ENCODE data around the gene LSG1.

The LSG1 gene

GRCh38 chr3:194612221-194612620, 59.8 kb downstream of the LSG1 start:
- TF ChIP-seq TAF1 (IDR thresholded peaks at IDR 0.05; ENCODE audit: borderline replicate concordance, insufficient read depth, low read length) (no peak), POLR2AphosphoS5 (IDR thresholded peaks at IDR 0.05; ENCODE audit: low read depth, low read length) (no peak), SIN3A (IDR thresholded peaks at IDR 0.05; ENCODE audit: borderline replicate concordance, insufficient read depth, low read length) (no peak), FOXP2 (optimal IDR thresholded peaks at IDR 0.05; ENCODE audit: borderline replicate concordance, extremely low read depth, extremely low read length, insufficient read depth) (no peak)
- TF ChIP-seq, protein P1, sequence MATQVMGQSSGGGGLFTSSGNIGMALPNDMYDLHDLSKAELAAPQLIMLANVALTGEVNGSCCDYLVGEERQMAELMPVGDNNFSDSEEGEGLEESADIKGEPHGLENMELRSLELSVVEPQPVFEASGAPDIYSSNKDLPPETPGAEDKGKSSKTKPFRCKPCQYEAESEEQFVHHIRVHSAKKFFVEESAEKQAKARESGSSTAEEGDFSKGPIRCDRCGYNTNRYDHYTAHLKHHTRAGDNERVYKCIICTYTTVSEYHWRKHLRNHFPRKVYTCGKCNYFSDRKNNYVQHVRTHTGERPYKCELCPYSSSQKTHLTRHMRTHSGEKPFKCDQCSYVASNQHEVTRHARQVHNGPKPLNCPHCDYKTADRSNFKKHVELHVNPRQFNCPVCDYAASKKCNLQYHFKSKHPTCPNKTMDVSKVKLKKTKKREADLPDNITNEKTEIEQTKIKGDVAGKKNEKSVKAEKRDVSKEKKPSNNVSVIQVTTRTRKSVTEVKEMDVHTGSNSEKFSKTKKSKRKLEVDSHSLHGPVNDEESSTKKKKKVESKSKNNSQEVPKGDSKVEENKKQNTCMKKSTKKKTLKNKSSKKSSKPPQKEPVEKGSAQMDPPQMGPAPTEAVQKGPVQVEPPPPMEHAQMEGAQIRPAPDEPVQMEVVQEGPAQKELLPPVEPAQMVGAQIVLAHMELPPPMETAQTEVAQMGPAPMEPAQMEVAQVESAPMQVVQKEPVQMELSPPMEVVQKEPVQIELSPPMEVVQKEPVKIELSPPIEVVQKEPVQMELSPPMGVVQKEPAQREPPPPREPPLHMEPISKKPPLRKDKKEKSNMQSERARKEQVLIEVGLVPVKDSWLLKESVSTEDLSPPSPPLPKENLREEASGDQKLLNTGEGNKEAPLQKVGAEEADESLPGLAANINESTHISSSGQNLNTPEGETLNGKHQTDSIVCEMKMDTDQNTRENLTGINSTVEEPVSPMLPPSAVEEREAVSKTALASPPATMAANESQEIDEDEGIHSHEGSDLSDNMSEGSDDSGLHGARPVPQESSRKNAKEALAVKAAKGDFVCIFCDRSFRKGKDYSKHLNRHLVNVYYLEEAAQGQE (IDR thresholded peaks at IDR 0.05; ENCODE audit: insufficient read depth in 1 of 2, low read depth in 2 of 2, low read length in 2 of 2) = no peak

DNA sequence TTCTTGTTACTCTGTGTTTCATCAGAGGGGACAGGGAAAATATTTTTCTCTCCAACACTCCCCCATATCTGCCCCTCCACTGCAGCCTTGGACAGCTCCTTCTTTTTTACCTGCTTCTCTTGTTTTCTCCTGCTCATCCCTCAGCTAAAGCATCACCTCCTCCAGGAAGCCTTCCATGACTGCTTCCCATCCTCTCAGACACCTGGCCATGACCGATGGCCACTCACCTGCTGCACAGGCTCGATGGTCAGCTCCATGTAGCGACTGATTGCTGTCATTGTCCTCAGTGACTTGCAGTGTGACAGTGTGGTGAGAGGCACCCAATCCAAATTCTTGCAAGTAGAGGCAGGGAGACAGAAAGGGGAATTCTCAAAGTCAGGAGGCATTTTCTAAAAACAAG, 61.3 kb downstream of the LSG1 start:
- TF ChIP-seq, protein P1 (IDR thresholded peaks at IDR 0.05; ENCODE audit: insufficient read depth in 1 of 2, low read depth in 2 of 2, low read length in 2 of 2) = no peak
- no peak for TF ChIP-seq POLR2AphosphoS5 (IDR thresholded peaks at IDR 0.05; ENCODE audit: low read depth, low read length)
- no peak for TF ChIP-seq SIN3A (IDR thresholded peaks at IDR 0.05; ENCODE audit: borderline replicate concordance, insufficient read depth, low read length)
- no peak for TF ChIP-seq TAF1 (IDR thresholded peaks at IDR 0.05; ENCODE audit: borderline replicate concordance, insufficient read depth, low read length)
- TF ChIP-seq FOXP2 (optimal IDR thresholded peaks at IDR 0.05; ENCODE audit: borderline replicate concordance, extremely low read depth, extremely low read length, insufficient read depth) = no peak

DNA sequence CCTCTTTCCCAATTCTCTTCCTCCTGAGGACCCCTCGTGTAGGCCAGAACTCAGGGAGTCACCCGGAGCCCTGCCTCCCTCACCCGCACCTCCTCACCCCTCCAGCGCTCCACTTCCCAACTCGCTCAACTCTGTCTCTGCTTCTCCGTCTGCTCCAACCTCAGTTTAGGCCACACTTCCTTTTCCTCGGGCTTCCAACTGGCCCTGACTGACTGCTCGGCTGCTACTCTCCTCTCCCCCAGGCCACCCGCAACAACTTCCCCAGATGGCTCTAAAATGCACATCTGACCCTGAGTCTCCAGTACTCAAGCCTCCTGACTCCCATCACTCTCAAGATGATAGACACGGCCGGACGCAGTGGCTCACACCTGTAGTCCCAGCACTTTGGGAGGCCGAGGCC, 62.4 kb downstream of the LSG1 start:
- TF ChIP-seq, protein P1 (IDR thresholded peaks at IDR 0.05; ENCODE audit: insufficient read depth in 1 of 2, low read depth in 2 of 2, low read length in 2 of 2) = no peak
- no peak for TF ChIP-seq TAF1 (IDR thresholded peaks at IDR 0.05; ENCODE audit: borderline replicate concordance, insufficient read depth, low read length)
- TF ChIP-seq FOXP2 (optimal IDR thresholded peaks at IDR 0.05; ENCODE audit: borderline replicate concordance, extremely low read depth, extremely low read length, insufficient read depth) = no peak
- no peak for TF ChIP-seq SIN3A (IDR thresholded peaks at IDR 0.05; ENCODE audit: borderline replicate concordance, insufficient read depth, low read length)
- no peak for TF ChIP-seq POLR2AphosphoS5 (IDR thresholded peaks at IDR 0.05; ENCODE audit: low read depth, low read length)

DNA sequence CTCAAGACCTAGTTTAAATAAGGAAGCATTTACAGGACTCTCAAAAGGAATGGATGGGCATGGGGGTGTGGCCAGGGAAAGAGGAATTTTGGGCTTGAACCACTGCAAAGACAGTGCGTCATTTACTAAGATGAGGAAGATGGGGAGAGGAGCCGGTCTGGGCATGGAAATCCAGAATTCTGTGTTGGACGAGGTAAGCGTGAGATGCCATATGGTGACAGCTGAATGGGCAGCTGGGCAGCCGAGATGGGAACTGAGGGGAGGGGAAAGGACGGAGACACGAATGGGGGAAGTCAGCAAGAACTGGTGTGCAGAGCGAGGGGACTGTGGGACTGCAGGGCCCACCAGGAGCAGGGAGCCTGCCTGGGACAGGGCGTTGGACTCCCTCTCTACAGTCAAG, 63.0 kb downstream of the LSG1 start:
- TF ChIP-seq FOXP2 (optimal IDR thresholded peaks at IDR 0.05; ENCODE audit: borderline replicate concordance, extremely low read depth, extremely low read length, insufficient read depth) (no peak), SIN3A (IDR thresholded peaks at IDR 0.05; ENCODE audit: borderline replicate concordance, insufficient read depth, low read length) (no peak), POLR2AphosphoS5 (IDR thresholded peaks at IDR 0.05; ENCODE audit: low read depth, low read length) (no peak), TAF1 (IDR thresholded peaks at IDR 0.05; ENCODE audit: borderline replicate concordance, insufficient read depth, low read length) (no peak)
- TF ChIP-seq, protein P1 (IDR thresholded peaks at IDR 0.05; ENCODE audit: insufficient read depth in 1 of 2, low read depth in 2 of 2, low read length in 2 of 2) = no peak

Data from PFSK-1 (cell line).